ENCODE results near the gene EPHA2.
"Not testable (repeated sequence)": the region's sequence is repeated elsewhere in the genome, so short reads cannot be mapped to it uniquely, and the experiment has no call there.

Gene EPHA2

DNA sequence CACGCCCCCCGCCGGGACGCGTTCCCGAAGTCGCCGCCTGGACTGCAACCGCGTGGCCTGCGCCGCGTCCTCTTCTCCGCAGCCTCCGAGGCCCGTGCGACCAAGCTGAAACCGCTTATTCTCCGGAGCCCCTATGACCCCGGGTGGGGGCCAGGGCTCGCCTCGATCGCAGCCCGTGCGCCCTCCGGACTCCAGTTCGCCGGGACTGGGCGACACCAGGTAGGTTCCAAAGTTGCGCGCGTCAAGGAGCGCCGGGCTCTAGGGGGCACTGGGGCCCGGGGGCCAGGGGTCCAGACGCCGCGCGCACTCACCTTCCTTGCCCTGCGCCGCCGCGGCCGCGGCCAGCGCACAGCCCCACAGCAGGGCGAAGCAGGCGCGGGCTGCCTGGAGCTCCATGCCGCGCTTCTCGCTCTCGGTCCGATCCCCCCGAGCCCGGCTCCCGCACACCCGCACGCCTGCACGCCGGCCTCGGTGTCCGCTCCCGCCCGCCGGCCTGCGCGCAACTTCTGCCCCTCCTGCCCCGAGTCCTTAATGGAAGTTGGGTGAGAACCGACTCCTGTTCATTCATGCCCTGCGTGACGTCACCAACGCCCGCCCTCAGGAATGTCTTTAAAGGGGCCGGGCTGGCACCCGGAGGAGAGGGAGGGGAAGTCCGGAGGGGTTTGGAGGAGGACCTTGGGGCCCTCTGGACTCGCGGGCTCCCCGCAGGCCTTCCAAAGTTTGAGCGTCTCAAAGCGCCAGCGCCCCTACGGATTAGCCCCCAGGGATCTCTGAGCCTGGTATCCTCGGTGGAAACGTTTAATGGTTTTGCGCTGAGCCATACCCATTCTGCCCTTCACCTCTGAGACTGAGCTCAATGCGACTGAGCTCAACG, at the start of gene EPHA2:
Gene EPHA2, minus strand, starts transcription at position 533 of the 874 bp plus-strand sequence. Its CDS starts 137 bp downstream, at position 396.
- no peak for DNase-seq

DNA sequence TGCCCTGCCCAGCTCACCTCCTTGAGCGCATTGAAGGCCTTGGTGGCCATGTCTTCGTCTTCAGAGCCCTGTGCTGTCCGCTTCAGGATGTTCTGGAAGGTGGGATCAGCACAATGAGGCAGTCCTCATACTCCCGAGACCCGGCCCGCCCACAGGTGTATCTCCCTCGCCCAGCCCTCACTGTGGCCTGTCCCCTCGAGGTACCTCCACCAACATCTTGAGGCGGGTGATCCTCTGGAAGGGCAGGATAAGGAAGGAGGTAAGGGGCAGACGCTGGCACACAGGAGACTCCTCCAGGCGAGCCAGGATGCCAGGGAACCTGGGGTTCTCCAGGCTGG, 49.4 kb upstream of the EPHA2 start:
- no peak for DNase-seq

DNA sequence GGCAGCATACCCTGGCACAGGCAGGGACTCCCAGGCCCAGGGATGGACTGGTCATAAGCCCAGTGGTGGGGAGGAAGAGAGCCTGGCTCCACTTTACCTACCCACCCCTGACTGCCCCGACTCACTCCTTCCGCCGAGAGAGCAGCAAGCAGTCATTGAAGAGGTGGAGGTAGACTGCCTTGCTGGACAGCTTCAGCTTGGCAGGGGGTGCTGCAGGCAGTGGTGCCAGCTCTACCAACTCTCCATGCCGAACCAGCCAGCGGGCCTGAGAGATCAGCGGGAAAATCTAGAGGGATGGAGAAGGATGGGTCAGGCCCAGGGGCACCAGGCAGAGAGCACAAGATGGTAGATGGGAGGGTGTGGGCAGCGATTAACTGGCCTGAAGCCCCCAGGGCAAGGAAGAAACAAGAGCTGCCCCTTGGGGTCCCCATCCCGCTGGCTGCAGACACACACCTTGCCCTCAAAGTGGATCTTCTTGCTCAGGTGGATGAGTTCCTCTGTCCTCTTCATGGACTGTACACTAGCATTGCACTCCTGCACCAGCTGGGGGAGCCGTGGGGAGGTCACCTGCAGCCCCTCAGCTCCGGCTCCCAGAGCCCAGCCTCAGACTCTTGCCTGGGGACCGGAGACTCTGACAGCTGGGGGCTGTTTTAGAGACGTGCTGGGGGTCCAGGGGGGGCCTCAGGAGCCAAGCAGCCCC, 48.9 kb upstream of the EPHA2 start:
- DNase-seq = peak; percentile 4

DNA sequence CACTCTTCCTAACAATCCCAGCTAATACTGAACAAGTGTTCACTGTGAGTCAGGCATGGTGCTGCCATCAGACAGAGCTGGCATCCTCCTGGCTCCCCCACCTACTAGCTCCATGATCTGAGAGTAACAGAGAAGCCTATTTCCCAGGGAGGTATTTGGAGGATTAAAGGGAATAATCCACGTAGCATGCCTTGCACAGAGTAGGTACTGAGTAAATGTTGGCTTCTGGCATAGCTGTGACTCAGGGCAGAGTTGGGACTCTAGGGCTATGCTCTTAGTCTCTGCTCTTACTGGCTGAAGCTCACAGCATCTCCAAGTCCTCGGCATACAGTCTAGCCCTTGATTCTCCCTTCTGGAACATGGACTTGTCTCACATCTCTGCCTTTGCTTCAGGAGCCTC, 48.3 kb upstream of the EPHA2 start:
- DNase-seq = no peak

DNA sequence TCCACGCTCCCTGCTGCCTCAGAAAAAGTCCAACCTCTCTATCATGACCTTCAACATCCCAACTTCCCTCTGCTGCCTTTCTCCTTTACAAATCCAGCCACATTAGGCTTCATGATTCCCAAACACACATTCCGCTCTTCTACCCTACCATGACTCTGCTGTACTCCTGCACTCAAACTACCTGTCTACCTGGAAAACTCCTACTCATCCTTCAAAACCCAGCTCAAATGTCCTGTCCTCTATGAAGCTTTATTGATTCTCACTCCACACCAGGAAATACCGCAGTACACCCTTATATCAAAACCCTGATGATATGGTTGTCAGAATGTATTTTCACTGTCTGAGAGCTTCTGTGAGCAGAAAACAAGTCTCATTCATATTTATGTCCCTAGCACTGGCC, 47.7 kb upstream of the EPHA2 start:
- no peak for DNase-seq

DNA sequence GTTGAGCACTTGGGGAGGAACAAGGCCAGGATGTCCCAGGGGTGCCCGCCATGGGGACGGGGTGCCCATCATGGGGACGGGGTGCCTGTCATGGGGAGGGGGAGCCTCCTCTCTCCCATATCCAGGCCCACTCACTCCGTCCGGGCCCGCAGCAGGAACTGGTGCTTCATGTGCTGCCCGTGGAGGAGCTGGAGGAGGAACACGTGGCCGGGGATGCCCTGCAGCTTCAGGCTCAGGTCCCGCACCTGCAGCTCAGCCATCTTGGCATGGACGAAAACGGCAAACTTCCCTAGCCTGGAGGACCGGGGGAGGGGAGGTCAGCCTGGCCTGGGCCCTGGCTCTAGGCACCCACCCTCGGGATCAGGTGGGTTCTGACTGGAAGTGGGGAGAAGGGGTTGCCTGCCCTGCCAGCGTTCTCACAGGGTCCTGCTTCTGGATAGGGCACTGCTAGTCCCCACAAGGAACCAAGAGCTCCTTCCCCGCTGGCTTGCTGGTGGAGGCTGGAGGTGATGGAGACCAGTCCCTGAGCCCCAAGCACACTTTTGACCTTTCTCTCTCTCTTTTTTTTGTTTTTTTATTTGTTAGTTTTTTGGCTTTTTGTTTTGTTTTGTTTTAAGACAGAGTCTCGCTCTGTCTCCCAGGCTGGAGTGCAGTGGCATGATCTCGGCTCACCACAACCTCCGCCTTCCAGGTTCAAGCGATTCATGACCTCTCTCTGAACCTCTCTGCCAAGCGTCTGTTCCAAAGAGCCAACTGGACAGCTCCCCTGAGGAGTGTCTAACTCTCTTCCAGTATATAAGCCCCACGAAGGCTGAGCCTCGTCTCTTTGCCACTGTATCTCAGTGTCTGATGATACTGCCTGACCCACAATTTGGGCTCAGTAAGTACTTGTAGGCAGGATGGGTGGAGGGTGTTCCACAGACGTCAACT, 46.7 kb upstream of the EPHA2 start:
- DNase-seq = no peak

DNA sequence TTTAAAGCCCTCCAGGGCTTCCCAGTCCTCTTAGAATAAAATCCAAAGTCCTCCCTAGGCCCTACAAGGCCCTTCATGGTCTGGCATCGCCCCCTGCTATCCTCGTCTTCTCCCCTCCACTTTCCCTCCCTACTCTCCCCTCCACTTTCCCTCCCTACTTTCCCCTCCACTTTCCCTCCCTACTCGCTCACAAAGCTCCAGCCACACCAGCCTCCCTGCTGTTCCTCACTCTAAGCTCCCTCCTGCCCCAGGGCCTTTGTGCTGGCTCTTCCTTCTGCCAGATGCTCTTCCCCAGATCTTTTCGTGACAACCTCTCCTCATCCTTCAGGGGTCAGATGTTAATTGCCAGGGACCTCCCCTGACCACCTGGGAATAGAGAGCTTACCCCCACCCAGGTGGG, 43.8 kb upstream of the EPHA2 start:
- DNase-seq = no peak

DNA sequence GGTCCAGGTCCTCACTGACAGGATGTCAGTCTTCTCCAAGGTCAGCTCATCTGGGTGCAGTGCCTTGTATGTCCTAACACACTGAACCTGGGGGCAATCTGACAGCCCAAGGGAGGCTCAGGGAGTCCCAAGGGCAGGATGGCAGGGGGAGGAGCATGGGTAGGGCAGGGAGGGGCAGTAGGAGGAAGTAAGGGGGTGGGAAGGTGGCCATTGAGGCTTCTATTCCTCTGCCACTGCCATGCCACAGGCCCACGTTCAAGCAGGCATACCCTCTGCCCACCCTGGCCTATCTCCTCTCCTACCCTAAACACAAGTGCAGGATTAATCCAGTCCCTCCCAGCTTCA, 43.3 kb upstream of the EPHA2 start:
- no peak for DNase-seq

DNA sequence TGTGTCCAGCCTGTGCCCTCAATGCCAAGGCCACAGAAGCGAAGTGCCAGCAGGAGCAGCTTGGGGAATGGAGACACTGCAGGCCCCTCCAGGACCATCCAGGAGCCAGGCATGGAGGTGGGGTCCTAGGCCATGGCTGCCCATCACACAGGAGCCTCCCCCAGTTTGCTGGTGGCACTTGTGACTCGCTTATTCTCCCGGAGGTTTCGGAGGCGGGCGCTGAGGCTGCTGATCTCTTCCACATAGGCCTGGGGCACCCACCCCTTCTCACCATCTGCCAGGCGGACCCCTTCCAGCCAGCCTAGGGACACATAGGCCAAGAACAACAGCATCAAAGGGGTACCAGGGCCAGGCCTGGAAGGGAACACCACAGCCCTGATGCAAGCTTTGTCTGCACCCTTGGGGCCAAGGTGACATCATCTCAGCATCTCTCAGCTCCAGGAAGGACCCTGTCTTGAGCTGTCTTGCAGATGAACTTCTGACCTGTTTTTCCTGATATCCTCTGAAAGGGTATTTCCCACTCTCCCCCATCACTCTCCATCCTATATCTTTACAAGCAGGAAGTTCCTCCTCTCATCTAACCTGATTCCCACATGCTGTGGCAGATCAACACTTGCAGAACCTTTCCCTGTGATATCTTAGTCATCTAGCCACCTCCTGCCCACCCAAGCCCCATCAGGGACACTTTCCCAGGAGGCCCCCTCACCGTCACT, 42.7 kb upstream of the EPHA2 start:
- DNase-seq = no peak

DNA sequence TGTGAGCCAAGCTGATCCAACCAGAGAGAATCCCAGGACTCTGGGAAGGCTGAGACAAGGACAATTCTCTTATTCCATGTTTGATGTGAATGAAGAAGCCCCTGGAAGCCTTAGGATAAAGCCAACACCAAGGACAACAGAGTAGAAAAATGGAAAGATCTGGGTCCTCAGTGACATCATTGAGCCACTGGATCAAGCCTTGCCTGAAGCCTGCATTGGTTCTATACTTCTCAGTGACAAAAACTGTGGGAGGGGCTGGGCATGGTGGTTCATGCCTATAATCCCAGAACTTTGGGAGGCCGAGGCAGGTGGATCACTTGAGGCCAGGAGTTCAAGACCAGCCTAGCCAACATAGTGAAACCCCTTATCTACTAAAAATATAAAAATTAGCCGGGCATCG, 41.0 kb upstream of the EPHA2 start:
- no peak for DNase-seq

DNA sequence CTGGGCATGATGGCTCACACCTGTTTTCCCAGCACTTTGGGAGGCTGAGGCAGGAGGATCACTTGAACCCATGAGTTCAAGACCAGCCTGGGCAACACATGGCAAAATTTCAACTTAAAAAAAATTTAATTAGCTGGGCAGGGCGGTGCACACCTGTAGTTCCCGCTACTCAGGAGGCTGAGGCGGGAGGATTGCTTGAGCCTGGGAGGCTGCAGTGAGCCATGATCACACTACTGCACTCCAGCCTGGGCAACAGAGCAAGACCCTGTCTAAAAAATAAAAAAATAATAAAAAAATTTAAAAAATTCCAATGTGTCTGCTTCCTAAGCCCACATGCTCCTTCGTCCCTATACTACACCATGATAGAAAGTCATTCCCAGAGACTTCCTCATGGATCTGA, 40.3 kb upstream of the EPHA2 start:
- not testable (repeated sequence) for DNase-seq

DNA sequence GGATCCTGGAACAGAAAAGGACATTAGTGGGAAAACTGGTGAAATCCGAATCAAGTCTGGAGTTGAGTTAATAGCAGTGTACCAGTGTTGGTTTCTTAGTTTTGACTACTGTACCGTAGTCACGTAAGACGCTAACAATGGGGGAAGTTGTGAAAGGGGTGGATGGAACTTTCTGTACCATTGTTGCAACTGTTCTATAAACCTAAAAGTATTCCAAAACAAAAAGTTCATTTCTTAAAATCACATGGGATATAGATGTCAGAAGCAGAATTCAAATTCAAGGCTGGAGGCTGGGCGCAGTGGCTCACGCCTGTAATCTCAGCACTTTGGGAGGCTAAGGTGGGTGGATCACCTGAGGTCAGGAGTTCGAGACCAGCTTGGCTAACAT, 39.6 kb upstream of the EPHA2 start:
- DNase-seq = no peak

DNA sequence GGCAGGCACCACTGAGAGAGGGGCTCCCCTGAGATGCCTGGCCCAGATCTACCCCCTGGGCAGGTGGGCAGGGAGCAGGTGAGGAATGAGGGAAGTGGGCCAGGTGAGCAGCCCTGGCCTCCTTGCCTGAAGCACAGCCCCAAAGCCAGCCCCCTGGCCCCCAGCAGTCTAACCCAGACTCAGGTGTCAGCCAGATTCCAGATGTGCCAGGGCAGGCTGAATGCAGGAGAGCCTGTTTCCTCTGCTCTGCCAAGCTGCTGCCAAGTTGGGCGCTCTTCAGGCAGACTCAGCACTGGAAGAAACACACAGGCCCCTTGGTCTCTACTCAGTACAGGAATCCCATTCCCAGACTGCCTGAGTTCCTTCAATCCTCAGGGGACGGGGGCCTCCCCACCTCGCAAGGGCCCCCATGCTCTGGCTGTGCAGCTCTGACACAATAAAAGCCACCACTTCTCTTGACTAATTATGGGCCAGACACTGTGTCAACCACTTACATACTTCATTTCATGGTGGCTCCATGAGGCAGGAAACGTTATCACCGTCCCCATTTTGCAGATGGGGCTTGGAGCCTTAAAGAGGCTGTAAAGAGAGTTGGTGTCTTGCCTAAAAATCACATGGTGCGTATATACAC, 36.2 kb upstream of the EPHA2 start:
- no peak for DNase-seq

DNA sequence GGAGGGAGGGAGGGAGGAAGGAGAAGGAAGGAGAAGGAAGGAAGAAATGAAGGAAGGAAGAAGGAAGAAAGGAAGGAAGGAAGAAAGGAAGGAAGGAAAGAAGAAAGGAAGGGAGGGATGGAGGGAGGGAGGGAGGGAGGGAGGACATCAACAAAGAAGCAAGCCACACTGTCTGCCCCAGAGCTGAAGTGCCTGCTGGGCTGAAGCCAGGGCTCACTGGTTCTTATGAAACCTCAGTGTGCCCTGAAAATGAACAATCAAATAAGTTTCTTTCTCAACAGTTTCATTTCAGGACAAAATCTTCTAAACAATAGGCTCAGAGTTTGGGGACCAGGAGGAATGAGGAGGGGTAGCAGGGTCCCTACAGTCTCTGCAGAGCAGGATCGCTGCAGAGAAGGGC, 35.4 kb upstream of the EPHA2 start:
- no peak for DNase-seq

DNA sequence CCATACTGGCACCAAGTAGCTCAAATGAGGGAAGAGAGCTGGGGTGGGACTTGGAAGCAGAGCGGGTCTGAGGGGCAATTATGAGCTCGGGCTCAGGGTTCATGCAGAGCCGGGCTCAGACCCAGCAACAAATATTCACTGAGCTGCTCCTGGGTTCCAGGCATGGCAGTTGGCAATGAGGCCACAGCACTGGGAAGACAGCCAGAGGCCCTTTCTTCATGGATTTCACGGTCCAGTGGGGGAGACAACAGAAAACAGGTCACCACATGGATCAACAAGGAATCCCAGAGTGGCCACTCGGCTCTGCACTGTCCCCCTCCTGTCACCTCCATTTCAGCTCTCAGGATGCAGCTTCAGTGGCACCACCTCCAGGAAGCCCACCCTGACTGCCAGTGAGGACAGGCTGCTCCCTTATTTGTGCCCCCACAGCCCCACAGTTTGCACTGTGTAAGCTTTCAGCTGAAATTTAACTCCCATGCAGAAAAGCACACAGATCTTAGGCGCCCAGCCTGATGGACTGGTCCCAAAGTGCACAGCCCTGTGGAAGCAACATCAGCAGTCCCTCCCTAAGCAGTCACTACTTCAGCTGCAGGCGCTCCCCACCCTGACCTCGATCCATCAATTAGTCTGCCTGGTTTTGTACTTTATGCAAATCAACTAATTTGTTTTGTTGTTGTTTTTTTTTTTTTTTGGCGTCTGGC, 34.2 kb upstream of the EPHA2 start:
- DNase-seq = no peak

DNA sequence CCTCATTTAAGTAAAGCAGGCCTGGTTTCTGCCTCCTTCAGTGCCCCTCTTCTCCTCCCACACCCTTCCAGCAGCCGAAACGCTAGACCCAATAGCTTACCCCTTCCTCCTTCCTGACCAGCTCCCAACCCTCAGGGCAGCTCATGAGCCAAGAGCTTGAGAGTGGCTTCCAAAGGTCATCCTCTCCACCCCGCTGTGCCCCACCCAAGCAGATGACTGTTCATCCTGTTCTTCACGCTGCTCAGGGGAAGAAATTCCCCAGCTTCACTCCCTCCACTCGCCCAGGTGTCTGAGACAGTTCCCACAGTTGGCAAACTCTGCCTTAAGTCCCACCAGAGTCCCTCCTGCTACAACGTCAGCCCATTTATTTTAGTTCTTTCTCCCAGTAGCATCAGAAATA, 33.1 kb upstream of the EPHA2 start:
- DNase-seq = no peak

DNA sequence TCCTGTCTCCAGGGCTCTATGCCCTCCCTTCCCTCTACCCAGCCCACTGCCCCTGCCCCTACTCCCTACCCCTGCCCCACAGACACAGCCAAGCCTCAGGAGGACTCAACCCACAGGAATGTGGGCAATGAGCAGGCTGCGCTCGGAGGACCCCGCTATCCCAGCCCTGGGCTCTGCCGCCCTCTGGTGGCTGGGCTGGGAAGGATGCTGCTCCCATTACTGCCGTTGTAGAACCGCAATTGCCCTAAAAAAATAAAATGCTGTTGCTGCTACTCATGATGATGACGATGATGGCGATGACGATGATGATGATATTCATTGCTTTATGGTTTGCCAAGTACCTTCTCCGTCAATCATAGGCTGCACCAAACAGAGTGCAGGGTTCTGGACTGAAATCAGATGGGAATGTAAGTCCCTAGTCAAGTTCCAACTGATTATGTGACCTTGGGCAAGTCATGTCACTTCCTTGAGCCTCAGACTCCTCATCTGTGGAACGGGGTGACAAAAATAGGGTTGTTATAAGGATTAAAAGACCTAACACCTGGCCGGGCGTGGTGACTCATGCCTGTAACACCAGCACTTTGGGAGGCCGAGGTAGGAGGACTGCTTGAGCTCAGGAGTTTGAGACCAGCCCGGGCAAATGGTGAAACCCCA, 32.0 kb upstream of the EPHA2 start:
- DNase-seq = peak; percentile 5

DNA sequence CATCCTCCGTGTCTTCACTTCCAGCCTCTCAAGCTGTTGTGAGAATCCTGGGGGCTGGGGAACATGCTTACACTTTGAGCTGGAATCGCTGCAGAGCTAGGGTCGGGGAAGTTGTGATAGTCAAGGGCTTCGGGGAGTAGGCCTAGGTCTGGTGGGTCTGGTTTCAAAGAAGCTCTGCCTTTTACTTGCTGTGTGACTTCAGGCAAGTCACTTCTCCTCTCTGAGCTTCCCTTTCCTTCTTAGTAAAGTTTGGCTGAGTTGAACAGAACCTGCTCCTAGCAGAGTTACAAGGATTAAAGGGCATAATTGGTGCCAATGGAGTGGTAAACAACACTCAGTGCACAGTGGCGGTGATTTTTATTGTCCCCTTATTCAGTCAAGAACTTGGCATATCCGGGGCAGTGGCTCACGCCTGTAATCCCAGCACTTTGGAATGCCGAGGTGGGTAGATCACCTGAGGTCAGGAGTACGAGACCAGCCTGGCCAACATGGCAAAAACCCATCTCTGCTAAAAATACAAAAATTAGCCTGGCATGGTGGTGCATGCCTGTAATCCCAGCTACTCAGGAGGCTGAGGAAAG, 30.9 kb upstream of the EPHA2 start:
- DNase-seq = no peak

DNA sequence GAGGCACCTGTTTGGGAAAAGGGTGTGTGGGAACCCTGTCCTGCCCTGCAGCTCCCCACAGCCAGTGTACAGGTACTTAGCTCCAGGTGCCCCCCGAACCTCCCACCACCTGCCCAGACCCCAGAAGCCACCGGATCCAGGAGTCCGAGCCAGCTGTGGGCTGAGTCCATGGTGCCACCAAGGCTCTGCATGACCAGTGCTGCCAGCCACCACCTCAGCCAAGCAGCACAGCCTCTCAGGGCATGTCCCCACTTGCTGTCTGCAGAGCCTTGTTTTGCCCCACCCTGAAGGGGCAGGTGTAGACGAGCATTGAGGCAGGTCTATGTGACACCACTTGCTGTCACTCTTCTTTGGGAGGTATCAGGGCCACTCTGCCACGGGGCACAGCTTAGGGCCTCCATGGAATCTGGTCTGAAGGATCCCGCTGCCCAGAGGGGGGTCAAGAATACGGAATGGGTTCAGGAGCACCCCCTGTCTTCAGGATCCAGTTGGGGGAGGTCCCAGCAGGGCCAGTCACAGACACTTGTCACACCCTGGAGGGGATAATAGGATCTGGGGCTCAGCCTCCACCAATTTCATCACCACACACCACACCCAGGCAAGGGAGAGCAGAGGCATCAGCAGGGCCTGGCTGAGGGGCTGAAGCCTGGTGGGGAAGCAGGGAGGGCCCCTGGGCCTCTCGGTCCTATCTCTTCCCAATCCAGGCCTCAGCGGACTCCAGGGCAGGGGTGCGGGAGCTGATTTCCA, 28.9 kb upstream of the EPHA2 start:
- no peak for DNase-seq

Measured in NCI-H748 treated with DMSO at 0.1 percent for 48 hours (cell line).